Muscle layer of colon (tissue), 2 donors: ENCODE results near the gene MFAP4.

ENCODE experiments used
- H3K27ac ChIP-seq: one replicate; pipeline ENCODE4 v1.7.0; 2013; ENCODE audit warnings: low read depth, mild to moderate bottlenecking, low read length, moderate library complexity
- H3K27me3 ChIP-seq, 2 donors: one replicate each; pipeline ENCODE4 v1.7.0; 2013; ENCODE audit warnings: low read length in 2 of 2, mild to moderate bottlenecking in 2 of 2; ENCODE audit not compliant: insufficient read depth in 2 of 2, control insufficient read depth in 1 of 2
- H3K36me3 ChIP-seq: one replicate; pipeline ENCODE4 v1.7.0; 2013; ENCODE audit warnings: mild to moderate bottlenecking, low read length; ENCODE audit not compliant: insufficient read depth
- H3K4me1 ChIP-seq: one replicate; pipeline ENCODE4 v1.7.0; 2013; ENCODE audit warnings: mild to moderate bottlenecking, low read length; ENCODE audit not compliant: insufficient read depth
- H3K4me3 ChIP-seq, 2 donors: one replicate each; pipeline ENCODE4 v1.7.0; 2013; ENCODE audit warnings: low read length in 2 of 2, low read depth in 1 of 2, mild to moderate bottlenecking in 1 of 2, moderate library complexity in 1 of 2
- H3K9ac ChIP-seq: one replicate; pipeline ENCODE4 v1.7.0; 2013; ENCODE audit warnings: low read length
- H3K9me3 ChIP-seq: one replicate; pipeline ENCODE4 v1.7.0; 2013; ENCODE audit warnings: mild to moderate bottlenecking, low read length
- donor health status: abdominal sarcoma.
- donor health status: Adenocarcinoma of cecum.

Gene MFAP4

DNA sequence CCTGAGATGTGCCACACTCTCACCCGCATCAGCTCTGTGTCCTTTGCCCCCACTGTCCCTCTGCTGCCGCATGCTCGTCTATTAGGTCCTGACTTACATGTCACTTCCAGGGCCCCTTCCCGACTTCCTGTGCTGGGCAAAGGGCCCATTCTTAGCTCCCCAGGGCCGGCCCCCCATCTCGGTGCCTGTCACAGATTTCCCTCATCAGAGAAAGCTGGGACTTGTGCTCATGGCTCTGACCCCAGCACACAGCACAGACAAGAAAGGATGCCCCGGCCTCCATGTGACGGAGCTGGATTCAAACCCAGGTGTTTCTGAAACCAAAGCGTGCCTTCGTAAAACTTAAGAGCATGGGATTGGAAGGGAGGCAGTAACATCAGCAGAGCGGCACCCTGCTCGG, 14.6 kb downstream of the MFAP4 start:
- no peak overlapping the region for H3K9ac ChIP-seq
- H3K27ac ChIP-seq: no peak overlapping the region
- no peaks in the 10 kb centered on the region for H3K9me3 ChIP-seq
- H3K27me3 ChIP-seq: no peaks in the 10 kb centered on the region
- H3K36me3 ChIP-seq: no peaks in the 10 kb centered on the region
- peaks cover 6% of the 10 kb centered on the region for H3K4me1 ChIP-seq
- H3K4me3 ChIP-seq: no peak overlapping the region

DNA sequence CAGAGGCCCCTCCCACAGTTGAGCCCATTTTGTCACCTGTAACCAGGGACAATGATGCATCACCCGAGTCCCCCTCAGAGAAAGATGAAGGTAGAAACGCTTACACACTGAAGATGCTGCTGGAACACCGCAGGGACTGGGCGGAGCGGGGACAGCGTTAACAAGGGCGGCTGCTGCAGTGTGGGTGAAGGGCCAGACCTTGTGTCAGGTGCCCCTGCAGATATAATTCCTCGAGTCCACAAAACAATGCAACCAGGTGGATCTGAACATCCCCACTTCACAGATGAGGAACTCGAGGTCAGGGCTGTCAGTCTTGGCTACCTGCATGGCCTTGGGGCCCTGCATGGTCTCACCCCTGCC, 15.0 kb downstream of the MFAP4 start:
- Histone ChIP-seq H3K36me3 (no peaks in the 10 kb centered on the region), H3K27ac (no peak overlapping the region), H3K9ac (no peak overlapping the region), H3K9me3 (no peaks in the 10 kb centered on the region), H3K4me3 (no peak overlapping the region), H3K27me3 (no peaks in the 10 kb centered on the region), H3K4me1 (peaks cover 3% of the 10 kb centered on the region)

GRCh38 chr17:19371259-19372010, 15.6 kb downstream of the MFAP4 start:
- Histone ChIP-seq H3K9me3 (no peaks in the 10 kb centered on the region), H3K4me1 (no peaks in the 10 kb centered on the region), H3K27ac (no peak overlapping the region), H3K4me3 (no peak overlapping the region), H3K27me3 (no peaks in the 10 kb centered on the region), H3K36me3 (no peaks in the 10 kb centered on the region), H3K9ac (no peak overlapping the region)

DNA sequence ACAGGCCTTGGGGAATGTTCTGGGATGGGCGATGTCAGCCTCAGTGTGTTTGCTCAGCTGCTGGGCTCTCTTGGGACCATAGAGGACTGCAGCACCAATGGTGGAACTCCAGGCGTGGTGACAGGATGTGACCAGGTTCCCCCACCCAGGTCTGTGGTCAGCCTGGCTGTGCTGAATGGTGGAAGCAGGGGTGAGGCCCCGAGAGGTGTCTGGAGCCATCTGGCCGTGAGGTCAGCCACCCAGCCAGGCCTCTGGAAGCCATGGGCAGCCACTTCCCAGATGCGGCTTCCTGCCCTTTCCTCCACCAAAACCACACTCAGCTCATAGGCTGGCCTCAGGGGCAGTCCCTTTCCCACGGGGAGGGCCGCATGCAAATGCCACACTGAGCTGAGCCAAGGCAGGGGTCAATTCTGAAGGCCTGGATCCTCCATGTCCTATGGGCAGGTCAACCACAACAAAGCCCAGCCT, 16.5 kb downstream of the MFAP4 start:
- Histone ChIP-seq H3K4me3 (no peak overlapping the region), H3K9ac (no peak overlapping the region), H3K4me1 (no peaks in the 10 kb centered on the region), H3K36me3 (no peaks in the 10 kb centered on the region), H3K9me3 (no peaks in the 10 kb centered on the region), H3K27ac (no peak overlapping the region), H3K27me3 (no peaks in the 10 kb centered on the region)

DNA sequence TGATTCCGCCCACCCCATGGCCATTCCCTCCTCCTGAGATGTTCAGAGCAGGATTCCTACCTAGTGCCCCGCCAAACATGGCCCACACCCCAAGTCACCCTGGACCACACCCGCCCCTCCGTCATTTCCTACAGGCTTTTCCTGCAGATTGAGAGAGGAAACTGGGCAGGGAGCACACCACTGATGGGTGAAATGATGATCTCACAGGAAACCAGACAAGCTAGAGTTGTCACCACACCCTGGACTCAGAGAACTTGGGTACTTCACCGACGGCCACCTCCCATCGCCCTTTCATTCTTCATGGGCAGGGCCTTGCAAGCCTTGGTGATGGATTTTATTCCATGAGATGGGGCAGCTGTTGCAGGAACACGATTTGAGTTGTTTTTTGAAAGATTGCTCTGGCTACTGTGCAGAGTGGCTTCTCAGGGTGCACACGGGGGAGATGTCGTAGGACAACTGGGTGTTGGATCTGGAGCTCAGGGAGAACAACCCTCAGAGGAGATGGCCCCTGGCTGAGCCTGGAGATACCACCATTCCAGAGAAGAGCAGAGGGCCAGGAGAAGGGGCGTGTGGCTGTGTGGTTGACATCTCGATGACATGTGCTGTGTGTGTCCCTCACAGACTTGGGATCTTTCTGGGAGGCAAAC, 17.0 kb downstream of the MFAP4 start:
- no peak overlapping the region for H3K27ac ChIP-seq
- H3K36me3 ChIP-seq: no peaks in the 10 kb centered on the region

GRCh38 chr17:19369107-19369778, 17.7 kb downstream of the MFAP4 start:
- Histone ChIP-seq H3K36me3 (no peaks in the 10 kb centered on the region), H3K9me3 (no peaks in the 10 kb centered on the region), H3K4me3 (no peak overlapping the region), H3K27me3 (no peaks in the 10 kb centered on the region), H3K9ac (no peak overlapping the region), H3K4me1 (no peaks in the 10 kb centered on the region), H3K27ac (no peak overlapping the region)

More for the DNA sequence above, 17.0 kb downstream of the MFAP4 start:
- Histone ChIP-seq H3K27me3 (no peaks in the 10 kb centered on the region), H3K4me3 (no peak overlapping the region), H3K9ac (no peak overlapping the region), H3K9me3 (no peaks in the 10 kb centered on the region), H3K4me1 (no peaks in the 10 kb centered on the region)

GRCh38 chr17:19368229-19368628, 18.8 kb downstream of the MFAP4 start:
- H3K4me1 ChIP-seq: peaks cover 2% of the 10 kb centered on the region
- H3K4me3 ChIP-seq: no peak overlapping the region
- H3K27ac ChIP-seq: no peak overlapping the region
- H3K9me3 ChIP-seq: no peaks in the 10 kb centered on the region
- no peaks in the 10 kb centered on the region for H3K36me3 ChIP-seq
- H3K9ac ChIP-seq: no peak overlapping the region
- H3K27me3 ChIP-seq: no peaks in the 10 kb centered on the region

DNA sequence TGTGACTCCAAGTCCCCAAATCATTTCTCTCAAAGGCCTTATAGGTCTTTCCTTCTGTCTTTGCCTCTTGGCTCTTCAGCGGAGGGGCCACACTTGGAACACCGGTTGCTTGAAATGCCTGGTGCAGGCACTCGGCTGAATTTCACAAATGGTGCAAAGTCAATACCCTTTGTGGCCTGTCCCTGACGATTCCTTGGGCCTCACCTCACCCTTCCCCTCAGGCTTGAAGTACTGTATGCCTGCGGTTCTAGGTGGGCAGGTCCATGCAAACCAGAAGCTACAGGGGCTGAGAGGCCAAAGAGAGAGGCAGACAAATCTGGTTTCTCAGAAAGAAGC, 20.4 kb downstream of the MFAP4 start:
- no peaks in the 10 kb centered on the region for H3K9me3 ChIP-seq
- peaks cover 10% of the 10 kb centered on the region for H3K4me1 ChIP-seq
- no peak overlapping the region for H3K9ac ChIP-seq
- no peaks in the 10 kb centered on the region for H3K27me3 ChIP-seq
- H3K36me3 ChIP-seq: no peaks in the 10 kb centered on the region
- no peak overlapping the region for H3K27ac ChIP-seq
- no peak overlapping the region for H3K4me3 ChIP-seq

DNA sequence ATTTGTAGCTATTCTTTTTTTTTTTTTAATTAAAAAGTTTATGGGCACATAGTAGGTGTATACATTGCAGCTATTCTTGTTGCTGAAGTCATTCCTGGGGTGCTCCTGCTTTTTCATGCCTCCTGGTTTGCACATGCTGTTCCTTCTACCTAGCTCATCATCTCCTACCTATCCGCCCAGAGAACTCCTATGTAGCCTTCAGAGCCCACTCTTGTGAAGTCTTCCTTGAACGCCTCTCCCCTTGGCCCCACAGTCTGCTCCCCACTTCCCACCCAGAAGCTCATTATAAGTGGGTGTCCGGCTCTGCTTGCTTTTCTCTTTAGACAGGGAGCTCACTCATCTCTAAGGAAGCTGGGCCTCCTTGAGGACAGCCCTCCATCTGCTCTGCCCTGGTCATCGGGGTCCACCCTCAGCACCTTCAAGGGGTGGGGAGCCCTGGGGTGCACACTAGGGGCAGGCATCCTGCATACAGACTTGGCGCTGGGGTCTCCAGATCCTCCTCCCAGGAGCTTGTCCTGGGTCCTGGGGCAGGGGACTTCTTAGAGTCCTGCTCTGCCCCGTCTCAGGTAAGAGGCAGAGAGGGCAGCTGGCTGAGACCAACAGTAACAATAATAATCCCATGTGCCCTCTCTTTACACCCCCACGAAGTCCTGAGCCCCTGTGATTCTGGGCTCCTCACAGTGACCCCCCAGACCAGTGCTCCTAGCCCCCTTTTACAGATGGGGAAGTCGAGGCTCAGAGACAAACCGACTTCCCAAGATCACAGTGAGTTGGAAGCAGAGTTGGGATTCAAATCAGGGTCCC, 21.0 kb downstream of the MFAP4 start:
- Histone ChIP-seq H3K4me3 (no peak overlapping the region), H3K9me3 (no peaks in the 10 kb centered on the region), H3K27ac (no peak overlapping the region), H3K27me3 (no peaks in the 10 kb centered on the region), H3K9ac (no peak overlapping the region), H3K4me1 (peaks cover 14% of the 10 kb centered on the region), H3K36me3 (no peaks in the 10 kb centered on the region)

- no peak overlapping the region for H3K27ac ChIP-seq
- H3K27me3 ChIP-seq: no peaks in the 10 kb centered on the region
- H3K9ac ChIP-seq: no peak overlapping the region
- no peaks in the 10 kb centered on the region for H3K36me3 ChIP-seq
- no peaks in the 10 kb centered on the region for H3K9me3 ChIP-seq
- peaks cover 14% of the 10 kb centered on the region for H3K4me1 ChIP-seq
- no peak overlapping the region for H3K4me3 ChIP-seq
Observed at GRCh38 chr17:19365499-19365817, 21.5 kb downstream of the MFAP4 start.

DNA sequence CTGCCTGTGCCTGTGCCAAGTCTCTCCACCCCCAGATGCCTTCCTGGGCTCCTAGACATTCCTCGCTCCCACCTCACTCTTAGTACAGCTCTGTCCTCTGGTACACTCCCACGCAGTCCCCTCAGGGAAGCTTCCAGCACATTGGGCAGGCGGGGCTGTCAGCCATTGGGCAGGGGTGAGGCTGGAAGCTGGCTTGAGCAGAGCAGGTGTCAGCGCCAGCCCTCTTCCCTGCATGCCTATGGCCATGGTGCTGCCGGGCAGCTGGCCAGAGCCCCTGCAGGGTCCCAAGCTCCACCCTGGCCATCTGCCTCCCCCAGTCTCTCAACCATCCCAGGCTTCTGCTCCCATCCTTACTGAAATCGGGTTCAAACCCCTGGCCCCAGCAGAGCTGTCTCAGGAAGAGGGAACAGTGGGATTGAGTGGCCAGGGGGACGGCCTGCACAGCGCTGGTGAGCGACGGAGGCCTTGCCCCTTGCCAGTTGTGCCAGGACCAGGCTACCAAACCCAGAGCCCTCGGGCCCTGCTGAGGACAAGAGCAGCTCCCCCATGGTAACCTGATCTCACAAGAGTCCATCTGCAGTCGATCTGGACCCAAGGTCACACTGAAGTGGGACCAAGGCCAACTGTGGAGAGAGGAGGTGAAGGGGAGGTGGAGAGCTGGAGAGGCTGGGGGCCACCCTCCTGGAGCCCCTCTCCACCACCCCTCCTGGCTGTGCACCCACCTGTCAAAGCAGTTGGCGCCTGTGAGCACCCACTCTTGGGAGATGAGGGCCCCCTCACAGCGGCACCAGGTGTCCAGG, 22.1 kb downstream of the MFAP4 start:
- Histone ChIP-seq H3K4me3 (no peak overlapping the region), H3K9me3 (no peaks in the 10 kb centered on the region), H3K27ac (no peak overlapping the region), H3K27me3 (no peaks in the 10 kb centered on the region), H3K36me3 (no peaks in the 10 kb centered on the region), H3K4me1 (peaks cover 14% of the 10 kb centered on the region), H3K9ac (no peak overlapping the region)
